Endothelial cell of umbilical vein (primary cell): Measurements from ENCODE around the gene OTOS. TPM values are rescaled to one million over a fixed set of nuclear protein-coding genes. Genes with fewer than 3 reads are reported as not detected.

ENCODE experiments used
- BruUV-seq: library from RNA; stranded (reverse); fragments of 400-500 nt; replicated peaks from 2 replicates; lab custom pipeline; 2021; lab: Mats Ljungman, UMichigan
- CTCF ChIA-PET: fragments of 300-600, 350-600 bp; sonication (Branson Sonifier 250); formaldehyde crosslinking; loops from one replicate; lab custom pipeline; 2021; ENCODE audit warnings: antibody characterized with exemption, inconsistent platforms; lab: Charles Lee
- POLR2A ChIA-PET: fragments of 300-600, 350-600 bp; sonication (Branson Sonifier 250); formaldehyde crosslinking; loops from one replicate; lab custom pipeline; 2021; ENCODE audit warnings: antibody characterized with exemption, inconsistent platforms; lab: Charles Lee
- DNase-seq: peaks from one replicate; pipeline ENCODE4 v3.0.0-alpha.2; 2011; ENCODE audit warnings: low read depth, low spot score
- FAIRE-seq: peaks from 2 replicates; lab custom pipeline; 2011; peaks lifted over from hg19 to GRCh38; lab: Jason Lieb, UNC
- H2AFZ ChIP-seq: 2 replicates; pipeline ENCODE4 v1.6.0; 2012; ENCODE audit warnings: low read depth, low read length, control low read depth, inconsistent platforms
- H3K27ac ChIP-seq: 2 replicates; pipeline ENCODE4 v1.5.1; 2011; ENCODE audit warnings: low read depth, mild to moderate bottlenecking, control low read depth, low read length, moderate library complexity; ENCODE audit not compliant: insufficient read depth
- H3K27me3 ChIP-seq, 2 experiments: 2 replicates each; pipeline versions ENCODE4 v1.6.0 to v1.6.1; 2011; ENCODE audit warnings: low read length in 2 of 2, mixed read lengths in 1 of 2; ENCODE audit not compliant: control insufficient read depth in 2 of 2, insufficient read depth in 2 of 2
- H3K36me3 ChIP-seq, 2 experiments: 2 replicates in 1 of 2; 3 replicates in 1 of 2; pipeline ENCODE4 v1.5.1; 2011; ENCODE audit warnings: low read length in 2 of 2, mild to moderate bottlenecking in 1 of 2, moderate library complexity in 1 of 2; ENCODE audit not compliant: control insufficient read depth in 2 of 2, insufficient read depth in 2 of 2; ENCODE audit errors: extremely low read depth in 1 of 2
- H3K4me1 ChIP-seq: 3 replicates; pipeline ENCODE4 v1.5.1; 2011; ENCODE audit warnings: mild to moderate bottlenecking, low read length; ENCODE audit not compliant: control insufficient read depth, insufficient read depth; ENCODE audit errors: extremely low read depth
- H3K4me2 ChIP-seq: 2 replicates; pipeline ENCODE4 v1.6.1; 2011; ENCODE audit warnings: low read length, control low read depth, mixed read lengths; ENCODE audit not compliant: insufficient read depth
- H3K4me3 ChIP-seq, 3 experiments: fragments of 200-600 bp in 1 of 3; sonication (generic), shearing (Covaris generic) in 1 of 3; replicated peaks in 1 of 3; 2 replicates each; pipeline ENCODE4 v1.5.1; 2011 to 2016; ENCODE audit warnings: control low read depth in 3 of 3, low read length in 3 of 3, mild to moderate bottlenecking in 2 of 3, inconsistent platforms in 1 of 3, low read depth in 1 of 3, moderate library complexity in 1 of 3; ENCODE audit not compliant: insufficient read depth in 1 of 3
- H3K79me2 ChIP-seq: 2 replicates; pipeline ENCODE4 v1.6.0; 2012; ENCODE audit warnings: low read length, inconsistent platforms; ENCODE audit not compliant: control insufficient read depth, insufficient read depth
- H3K9ac ChIP-seq: replicated peaks from 2 replicates; pipeline ENCODE3; 2011; ENCODE audit warnings: low read length, control low read depth; ENCODE audit not compliant: insufficient read depth; ENCODE audit errors: extremely low read depth
- H3K9me1 ChIP-seq: replicated peaks from 3 replicates; pipeline ENCODE4 v1.6.0; 2011; ENCODE audit warnings: mild to moderate bottlenecking, low read length; ENCODE audit not compliant: control insufficient read depth, insufficient read depth; ENCODE audit errors: extremely low read depth
- H3K9me3 ChIP-seq: replicated peaks from 2 replicates; pipeline ENCODE4 v1.5.1; 2012; ENCODE audit warnings: low read length, inconsistent platforms; ENCODE audit not compliant: control insufficient read depth, insufficient read depth
- H4K20me1 ChIP-seq: replicated peaks from 2 replicates; pipeline ENCODE3; 2011; ENCODE audit warnings: mild to moderate bottlenecking, low read length; ENCODE audit not compliant: control insufficient read depth, insufficient read depth; ENCODE audit errors: extremely low read depth
- EZH2 ChIP-seq: IDR thresholded peaks from 2 replicates; pipeline ENCODE4 v1.6.1; 2012; ENCODE audit warnings: borderline replicate concordance, low read depth, mild to moderate bottlenecking, moderate library complexity, low read length, inconsistent platforms; ENCODE audit not compliant: severe bottlenecking
- FOS ChIP-seq: IDR thresholded peaks from 2 replicates; pipeline ENCODE4 v1.6.1; 2011; ENCODE audit warnings: mild to moderate bottlenecking, low read length, moderate library complexity, borderline replicate concordance; ENCODE audit not compliant: insufficient read depth
- GATA2 ChIP-seq: IDR thresholded peaks from 2 replicates; pipeline ENCODE4 v1.7.0; 2011; ENCODE audit warnings: low read depth, mild to moderate bottlenecking, moderate library complexity, mixed read lengths, low read length; ENCODE audit not compliant: insufficient read length, insufficient read depth
- JUN ChIP-seq: IDR thresholded peaks from 2 replicates; pipeline ENCODE4 v1.6.1; 2011; ENCODE audit warnings: borderline replicate concordance, low read depth; ENCODE audit not compliant: insufficient read length, insufficient read depth
- MYC ChIP-seq: IDR thresholded peaks from one replicate; pipeline ENCODE4 v1.6.1; 2011; ENCODE audit warnings: mild to moderate bottlenecking, low read depth, low read length
- POLR2A ChIP-seq: IDR thresholded peaks from 2 replicates; pipeline ENCODE4 v1.6.1; 2012; ENCODE audit warnings: low read depth, mild to moderate bottlenecking, control low read depth, low read length
- POLR2AphosphoS5 ChIP-seq: IDR thresholded peaks from 2 replicates; pipeline ENCODE4 v1.6.1; 2012; ENCODE audit warnings: low read depth, mild to moderate bottlenecking, control low read depth, low read length, moderate library complexity; ENCODE audit not compliant: insufficient read depth
- dilution Hi-C: fragments of 300-500 bp; cut with MboI; formaldehyde crosslinking; loops from one replicate; pipeline ENCODE4 v1.15.0; 2019; ENCODE audit warnings: low sequenced_read_pairs; ENCODE audit not compliant: extremely low pct_ligation_motif_present
- intact Hi-C: fragments of 100-400 bp; cut with micrococcal nuclease; formaldehyde crosslinking; loops from one replicate; pipeline ENCODE4 v1.10.0; 2022
- polyA plus RNA-seq, 4 experiments: library from polyadenylated mRNA; depleted of rRNA in 3 of 4; stranded (reverse) in 3 of 4; unstranded in 1 of 4; fragments of >200 nt; gene quantifications; 2 replicates each; pipeline versions ENCODE4 v1.2.1 to v1.2.3, GENCODE V29; 2011 to 2012; ENCODE audit warnings: missing spikeins in 1 of 4
- total RNA-seq: library from RNA; stranded (reverse); gene quantifications from 2 replicates; pipeline ENCODE4 v1.2.3, GENCODE V29; 2021
- TF ChIP-seq, protein P1 (sequence below), 2 donors: IDR thresholded peaks; 1 replicate in 1 of 2; 2 replicates in 1 of 2; pipeline ENCODE4 v1.5.1; 2011; ENCODE audit warnings: low read length in 2 of 2, mild to moderate bottlenecking in 2 of 2, moderate library complexity in 2 of 2, control low read depth in 1 of 2, inconsistent platforms in 1 of 2, low read depth in 1 of 2; ENCODE audit not compliant: insufficient read depth in 1 of 2; ENCODE audit errors: extremely low read depth in 1 of 2
- TF ChIP-seq, protein P2 (sequence below): IDR thresholded peaks from 2 replicates; pipeline ENCODE4 v1.6.1; 2011; ENCODE audit not compliant: insufficient read depth, insufficient read length

OTOS gene
- total and polyA plus RNA-seq, 2 donors (not counting 3 experiments of a cell fraction or from before 2014, with no cell fraction given): not detected

DNA sequence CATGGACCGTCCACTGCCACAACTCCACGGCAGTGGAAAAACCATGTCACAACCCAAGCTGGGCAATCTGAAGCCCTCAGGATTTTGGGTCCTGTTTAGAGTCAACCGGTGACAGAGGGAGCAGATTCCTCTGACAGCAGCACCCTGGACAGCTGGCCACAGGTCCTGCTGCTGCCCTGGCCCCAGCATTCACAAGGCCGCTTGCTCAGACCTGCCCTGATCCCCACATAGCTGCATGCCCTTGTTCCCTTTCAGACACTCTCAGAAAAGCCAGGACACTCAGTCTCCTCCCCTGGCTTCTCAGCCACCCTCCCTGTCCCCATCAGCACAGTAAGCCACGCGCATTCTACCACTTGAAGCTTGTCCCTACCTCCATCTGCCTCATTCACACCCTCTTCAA, 6.0 kb downstream of the OTOS start:
- ChIA-PET POLR2A (no interaction called here), CTCF (no interaction called here)
- no peaks in the 10 kb centered on the region for H4K20me1 ChIP-seq
- H3K4me1 ChIP-seq: peaks cover 9% of the 10 kb centered on the region
- no peaks in the 10 kb centered on the region for H3K9me1 ChIP-seq
- H3K9me3 ChIP-seq: no peaks in the 10 kb centered on the region
- no peak for DNase-seq
- intact Hi-C loops (loop anchor here (2.0 kb wide), 1 partner anchor 434 kb away; the partner anchor contains the start of gene RNPEPL1), dilution Hi-C loops (no loop called here)
- H3K4me3 ChIP-seq: no peak overlapping the region
- H3K4me2 ChIP-seq: no peak overlapping the region
- no peaks in the 10 kb centered on the region for H3K27me3 ChIP-seq
- peaks cover 23% of the 10 kb centered on the region for H3K79me2 ChIP-seq
- no peak overlapping the region for H3K9ac ChIP-seq
- H3K36me3 ChIP-seq: peaks cover 5 to 25% of the 10 kb centered on the region in 2 experiments
- H2AFZ ChIP-seq: no peak overlapping the region
- TF ChIP-seq, protein P1, sequence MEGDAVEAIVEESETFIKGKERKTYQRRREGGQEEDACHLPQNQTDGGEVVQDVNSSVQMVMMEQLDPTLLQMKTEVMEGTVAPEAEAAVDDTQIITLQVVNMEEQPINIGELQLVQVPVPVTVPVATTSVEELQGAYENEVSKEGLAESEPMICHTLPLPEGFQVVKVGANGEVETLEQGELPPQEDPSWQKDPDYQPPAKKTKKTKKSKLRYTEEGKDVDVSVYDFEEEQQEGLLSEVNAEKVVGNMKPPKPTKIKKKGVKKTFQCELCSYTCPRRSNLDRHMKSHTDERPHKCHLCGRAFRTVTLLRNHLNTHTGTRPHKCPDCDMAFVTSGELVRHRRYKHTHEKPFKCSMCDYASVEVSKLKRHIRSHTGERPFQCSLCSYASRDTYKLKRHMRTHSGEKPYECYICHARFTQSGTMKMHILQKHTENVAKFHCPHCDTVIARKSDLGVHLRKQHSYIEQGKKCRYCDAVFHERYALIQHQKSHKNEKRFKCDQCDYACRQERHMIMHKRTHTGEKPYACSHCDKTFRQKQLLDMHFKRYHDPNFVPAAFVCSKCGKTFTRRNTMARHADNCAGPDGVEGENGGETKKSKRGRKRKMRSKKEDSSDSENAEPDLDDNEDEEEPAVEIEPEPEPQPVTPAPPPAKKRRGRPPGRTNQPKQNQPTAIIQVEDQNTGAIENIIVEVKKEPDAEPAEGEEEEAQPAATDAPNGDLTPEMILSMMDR (IDR thresholded peaks at IDR 0.05; ENCODE audit: extremely low read depth in 1 of 2, insufficient read depth in 1 of 2, low read depth in 1 of 2, low read length in 2 of 2): no peak
- TF ChIP-seq EZH2 (no peak), POLR2A (no peak), JUN (no peak), POLR2AphosphoS5 (no peak), FOS (no peak), GATA2 (no peak), MYC (no peak)
- TF ChIP-seq, protein P2, sequence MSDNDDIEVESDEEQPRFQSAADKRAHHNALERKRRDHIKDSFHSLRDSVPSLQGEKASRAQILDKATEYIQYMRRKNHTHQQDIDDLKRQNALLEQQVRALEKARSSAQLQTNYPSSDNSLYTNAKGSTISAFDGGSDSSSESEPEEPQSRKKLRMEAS: no peak
- BruUV-seq: no TSS peak
- FAIRE-seq: no peak
- no peak overlapping the region for H3K27ac ChIP-seq
